Parathyroid adenoma (tissue), 2 donors: ENCODE data around the gene PCSK1N.

Source experiments
- H2AFZ ChIP-seq: fragments of 300-600 bp; sonication (generic); one replicate; pipeline ENCODE4 v1.7.0; 2017; ENCODE audit warnings: antibody characterized with exemption, mild to moderate bottlenecking
- H3K27ac ChIP-seq: fragments of 300-600 bp; sonication (generic); one replicate; pipeline ENCODE4 v1.7.0; 2017
- H3K27me3 ChIP-seq: fragments of 300-600 bp; sonication (generic); one replicate; pipeline ENCODE4 v1.7.0; 2017; ENCODE audit warnings: low read length; ENCODE audit not compliant: control insufficient read depth, insufficient read depth
- H3K36me3 ChIP-seq: fragments of 300-600 bp; sonication (generic); one replicate; pipeline ENCODE4 v1.7.0; 2017; ENCODE audit warnings: low read length; ENCODE audit not compliant: control insufficient read depth, insufficient read depth
- H3K4me1 ChIP-seq: fragments of 300-600 bp; sonication (generic); one replicate; pipeline ENCODE4 v1.7.0; 2017; ENCODE audit warnings: control low read depth
- H3K4me2 ChIP-seq: fragments of 300-600 bp; sonication (generic); one replicate; pipeline ENCODE4 v1.7.0; 2017; ENCODE audit warnings: low read length
- H3K4me3 ChIP-seq: fragments of 300-600 bp; sonication (generic); one replicate; pipeline ENCODE4 v1.7.0; 2017; ENCODE audit warnings: low read depth, low read length
- H3K79me2 ChIP-seq: fragments of 300-600 bp; sonication (generic); one replicate; pipeline ENCODE4 v1.7.0; 2017; ENCODE audit warnings: control low read depth
- H3K9ac ChIP-seq: fragments of 300-600 bp; sonication (generic); one replicate; pipeline ENCODE4 v1.7.0; 2017; ENCODE audit warnings: mild to moderate bottlenecking
- H3K9me3 ChIP-seq: fragments of 300-600 bp; sonication (generic); one replicate; pipeline ENCODE4 v1.7.0; 2017; ENCODE audit warnings: low read length; ENCODE audit not compliant: control insufficient read depth
- CTCF ChIP-seq: fragments of 300-600 bp; sonication (generic); IDR thresholded peaks from one replicate; pipeline ENCODE4 v1.7.0; 2017; ENCODE audit warnings: antibody characterized with exemption, mild to moderate bottlenecking
- donor health status: primary hyperparathyroidism.

The PCSK1N gene

GRCh38 chrX:48802905-48803200 is 32.6 kb downstream of the PCSK1N start:
- Histone ChIP-seq H3K27ac (peak overlapping the region; percentile 96), H3K36me3 (no peaks in the 10 kb centered on the region), H3K4me3 (peak overlapping the region; percentile 84), H3K4me1 (no peaks in the 10 kb centered on the region), H3K79me2 (no peaks in the 10 kb centered on the region), H2AFZ (no peak overlapping the region), H3K9ac (no peak overlapping the region), H3K27me3 (no peaks in the 10 kb centered on the region), H3K9me3 (no peaks in the 10 kb centered on the region), H3K4me2 (peak overlapping the region; percentile 79)
- TF ChIP-seq CTCF: no peak

GRCh38 chrX:48802089-48802904 is 33.1 kb downstream of the PCSK1N start:
- no peaks in the 10 kb centered on the region for H3K79me2 ChIP-seq
- peak overlapping the region; percentile 79 for H3K4me2 ChIP-seq
- peak overlapping the region; percentile 40 for H3K9ac ChIP-seq
- peak overlapping the region; percentile 84 for H3K4me3 ChIP-seq
- H3K36me3 ChIP-seq: no peaks in the 10 kb centered on the region
- H3K9me3 ChIP-seq: no peaks in the 10 kb centered on the region
- H3K27ac ChIP-seq: peak overlapping the region; percentile 96
- peak overlapping the region; percentile 77 for H2AFZ ChIP-seq
- no peaks in the 10 kb centered on the region for H3K27me3 ChIP-seq
- TF ChIP-seq CTCF: peak; percentile 5
- H3K4me1 ChIP-seq: no peaks in the 10 kb centered on the region

GRCh38 chrX:48801280-48802088 is 33.9 kb downstream of the PCSK1N start, which contains the start of gene HDAC6:
Gene HDAC6, plus strand, starts transcription at chrX:48802067. Its CDS starts 626 bp downstream, at chrX:48802693.
- Histone ChIP-seq H3K79me2 (no peaks in the 10 kb centered on the region), H3K36me3 (no peaks in the 10 kb centered on the region)

GRCh38 chrX:48800574-48801279 is 34.7 kb downstream of the PCSK1N start:
- Histone ChIP-seq H3K27ac (peak overlapping the region; percentile 95), H3K9me3 (no peaks in the 10 kb centered on the region), H3K4me3 (peak overlapping the region; percentile 75), H2AFZ (peak overlapping the region; percentile 87), H3K79me2 (no peaks in the 10 kb centered on the region), H3K9ac (no peak overlapping the region), H3K27me3 (no peaks in the 10 kb centered on the region), H3K4me1 (no peaks in the 10 kb centered on the region), H3K4me2 (peak overlapping the region; percentile 87), H3K36me3 (no peaks in the 10 kb centered on the region)
- no peak for TF ChIP-seq CTCF

More at GRCh38 chrX:48801280-48802088, 33.9 kb downstream of the PCSK1N start, which contains the start of gene HDAC6:
- H3K9ac ChIP-seq: peak within 1 kb of the TSS; percentile 40
- no peaks in the 10 kb centered on the region for H3K4me1 ChIP-seq
- peak within 1 kb of the TSS; percentile 84 for H3K4me3 ChIP-seq
- peak within 1 kb of the TSS; percentile 87 for H3K4me2 ChIP-seq
- TF ChIP-seq CTCF: no peak
- H2AFZ ChIP-seq: peak within 1 kb of the TSS; percentile 87
- H3K27ac ChIP-seq: peak within 1 kb of the TSS; percentile 96
- H3K27me3 ChIP-seq: no peaks in the 10 kb centered on the region
- H3K9me3 ChIP-seq: no peaks in the 10 kb centered on the region
